GM18861 (cell line): ENCODE measurements around the gene PHF21A.

ENCODE experiments used
- ATAC-seq: cut with Tn5 transposase; IDR thresholded peaks from one replicate; pipeline ENCODE4 v1.9.1; 2021; ENCODE audit not compliant: unreplicated experiment

PHF21A gene

DNA sequence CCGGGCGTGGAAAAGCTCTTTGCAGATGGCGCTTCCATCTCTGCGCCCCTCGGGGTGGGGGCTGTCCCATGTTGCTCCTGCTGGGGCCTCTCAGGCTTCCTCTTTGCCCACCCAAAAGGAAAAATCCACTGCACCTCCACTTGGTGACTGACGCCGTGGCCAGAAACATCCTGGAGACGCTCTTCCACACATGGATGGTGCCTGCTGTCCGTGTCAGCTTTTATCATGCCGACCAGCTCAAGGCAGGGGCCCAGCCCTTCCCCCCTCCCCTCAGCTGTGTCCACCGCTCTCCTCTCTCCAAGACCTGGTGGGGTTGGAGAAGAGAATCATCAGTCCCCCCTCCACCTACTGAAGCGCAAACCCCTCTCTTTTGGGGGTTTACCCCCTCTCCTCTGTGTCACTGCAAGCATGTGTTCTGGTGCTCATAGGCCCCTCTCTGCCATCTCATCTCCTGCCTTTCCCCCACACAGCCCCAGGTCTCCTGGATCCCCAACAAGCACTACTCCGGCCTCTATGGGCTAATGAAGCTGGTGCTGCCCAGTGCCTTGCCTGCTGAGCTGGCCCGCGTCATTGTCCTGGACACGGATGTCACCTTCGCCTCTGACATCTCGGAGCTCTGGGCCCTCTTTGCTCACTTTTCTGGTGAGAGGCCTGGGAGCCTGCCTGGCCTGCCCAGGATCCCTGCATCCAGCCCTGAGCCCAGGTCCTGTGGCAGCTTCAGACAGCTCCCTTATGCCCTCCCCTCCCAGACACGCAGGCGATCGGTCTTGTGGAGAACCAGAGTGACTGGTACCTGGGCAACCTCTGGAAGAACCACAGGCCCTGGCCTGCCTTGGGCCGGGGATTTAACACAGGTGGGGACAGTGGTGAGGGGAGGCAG, 197.0 kb downstream of the PHF21A start:
- ATAC-seq: no peak

DNA sequence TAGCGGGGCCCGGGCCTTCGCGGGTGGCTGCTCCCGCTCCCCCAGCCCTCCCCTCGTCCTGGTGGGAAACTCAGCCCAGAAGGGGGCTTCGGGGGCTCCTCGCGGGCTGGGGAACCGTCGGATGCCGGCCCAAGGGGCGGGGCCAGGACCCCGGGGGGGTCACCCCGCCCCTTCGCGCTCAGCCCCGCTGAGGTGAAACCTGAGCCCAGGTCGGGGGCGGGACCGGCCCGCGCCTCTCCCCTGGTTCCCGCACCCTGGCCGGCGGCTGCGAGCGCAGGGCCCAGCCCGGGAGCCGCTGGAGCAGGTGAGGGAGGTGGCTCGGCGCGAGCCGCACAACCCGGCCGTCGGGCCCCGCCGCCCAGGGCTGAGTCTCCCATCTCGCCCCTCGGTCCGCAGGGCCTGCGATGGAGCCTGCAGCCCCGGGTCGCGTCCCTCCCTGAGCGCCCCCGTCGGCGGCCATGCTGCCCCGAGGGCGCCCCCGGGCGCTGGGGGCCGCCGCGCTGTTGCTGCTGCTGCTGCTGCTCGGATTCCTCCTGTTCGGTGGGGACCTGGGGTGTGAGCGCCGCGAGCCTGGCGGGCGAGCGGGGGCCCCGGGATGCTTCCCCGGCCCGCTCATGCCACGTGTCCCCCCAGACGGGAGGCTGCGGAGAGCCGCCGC, 198.7 kb downstream of the PHF21A start, which contains the start of gene LARGE2:
LARGE2 (plus strand) TSS at position 232 of the 658 bp plus-strand sequence; CDS start at position 459, 227 bp downstream.
- ATAC-seq: no peak

DNA sequence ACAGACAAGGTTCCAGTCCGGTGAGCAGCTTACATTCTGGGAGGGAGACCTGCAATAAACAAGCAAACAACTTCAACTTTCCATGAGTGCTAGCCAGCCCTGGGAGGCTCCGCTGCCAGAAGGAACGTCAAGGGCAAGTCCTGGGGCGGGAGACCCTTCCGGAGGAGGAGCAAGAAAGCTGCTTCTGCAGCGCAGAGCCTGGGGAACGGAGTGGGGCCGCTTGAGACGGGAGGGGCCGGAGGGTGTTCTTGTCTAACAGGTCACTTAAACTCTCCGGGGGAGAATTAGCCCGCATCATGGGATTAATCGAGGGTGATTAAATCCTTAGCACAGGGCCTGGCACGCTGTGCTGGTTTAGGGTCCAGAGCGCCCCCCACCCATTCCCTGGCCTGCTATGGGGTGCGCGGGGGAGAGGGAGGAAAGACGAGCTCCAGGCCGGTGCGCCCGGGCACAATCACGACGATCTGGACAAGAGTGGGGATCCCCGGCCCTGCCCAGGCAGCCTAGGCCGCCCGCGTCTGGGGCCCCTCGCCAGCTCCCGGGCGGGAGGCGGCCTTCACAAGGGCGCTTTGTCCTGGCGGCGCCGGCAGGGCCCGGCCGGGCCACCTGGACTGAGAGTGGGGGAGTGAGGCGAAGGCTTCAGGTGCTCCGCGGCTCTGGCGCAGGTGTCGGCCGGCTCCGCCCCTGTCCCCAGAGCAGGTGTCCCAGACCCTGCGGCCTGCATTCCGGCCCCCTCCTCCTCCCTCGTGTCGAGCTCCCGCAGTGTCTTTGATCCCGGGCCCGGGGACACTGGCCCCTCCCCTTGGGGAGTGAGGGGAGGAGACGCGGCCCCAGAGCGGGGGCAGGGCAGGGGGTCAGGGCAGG, 199.5 kb downstream of the PHF21A start:
- no peak for ATAC-seq

DNA sequence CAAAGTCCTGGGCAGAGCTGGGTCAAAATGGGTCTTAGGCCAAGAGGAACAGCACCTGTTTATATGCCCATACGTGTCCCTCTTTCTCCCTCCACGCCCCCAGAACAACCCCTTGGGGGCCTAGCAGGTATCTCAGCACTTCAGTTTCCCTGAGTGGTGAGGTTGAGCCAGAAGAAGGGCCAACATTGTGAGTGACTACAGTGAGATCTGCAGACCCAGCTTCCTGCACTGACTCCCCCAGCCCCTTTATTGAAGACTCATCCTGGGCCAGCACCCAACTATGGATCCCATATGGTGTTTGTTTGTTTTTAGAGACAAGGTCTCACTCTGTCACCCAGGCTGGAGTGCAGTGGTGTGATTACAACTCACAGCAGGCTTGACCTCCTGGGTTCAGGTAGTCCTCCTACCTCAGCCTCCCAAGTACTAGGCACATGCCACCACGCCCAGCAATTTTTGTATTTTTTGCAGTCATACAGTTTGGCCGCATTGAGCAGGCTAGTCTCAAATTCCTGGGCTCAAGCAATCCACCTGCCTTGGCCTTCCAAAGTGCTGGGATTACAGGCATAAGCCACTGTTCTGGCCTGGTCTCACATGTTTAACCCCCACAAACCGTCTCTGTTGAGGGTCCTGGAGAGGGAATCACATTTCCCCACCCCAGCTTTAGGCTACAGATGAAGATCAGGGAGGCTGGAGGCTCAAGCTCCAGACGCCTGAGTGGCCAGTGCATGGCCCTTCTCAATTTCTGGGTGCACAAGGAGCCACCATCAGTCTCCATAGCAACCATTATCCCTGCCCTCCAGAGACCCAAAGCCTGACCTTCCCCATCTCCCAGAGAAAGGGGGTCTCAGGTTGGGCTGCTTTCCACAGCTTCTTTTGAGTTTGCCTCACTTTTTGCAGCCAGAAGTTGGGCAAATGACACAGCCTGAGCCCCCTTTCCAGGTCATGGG, 200.4 kb downstream of the PHF21A start:
- no peak for ATAC-seq

DNA sequence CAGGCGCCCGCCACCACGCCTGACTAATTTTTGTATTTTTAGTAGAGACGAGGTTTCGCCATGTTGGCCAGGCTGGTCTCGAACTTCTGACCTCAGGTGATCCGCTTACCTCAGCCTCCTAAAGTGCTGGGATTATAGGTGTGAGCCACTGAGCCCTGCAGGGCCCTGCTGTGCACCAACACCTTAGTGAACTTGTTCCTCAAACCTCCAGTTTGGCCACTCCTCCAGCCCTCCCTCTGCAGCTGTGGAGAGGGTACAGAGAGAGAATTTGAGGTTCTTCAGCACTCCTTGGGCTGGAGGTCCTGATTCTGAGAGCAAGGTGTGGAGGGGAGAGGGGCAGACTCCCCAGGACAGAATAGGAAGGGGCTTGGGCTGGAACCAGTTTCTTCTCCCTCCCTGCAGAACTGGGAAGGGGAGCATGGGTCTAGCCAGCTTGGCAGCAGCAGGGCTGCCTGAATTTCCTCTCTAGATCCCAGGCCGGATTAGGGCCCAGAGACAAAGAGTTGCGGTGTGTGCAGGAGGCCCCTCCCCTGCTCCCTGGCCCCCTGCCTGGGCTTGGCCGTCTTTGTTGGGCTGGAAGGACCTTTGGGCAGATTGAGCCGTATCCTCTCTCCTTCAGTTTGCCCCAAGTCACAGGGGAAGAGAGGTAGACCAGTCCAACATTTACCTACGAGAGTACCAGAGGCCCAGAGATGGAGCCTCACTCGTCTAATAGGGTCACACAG, 201.3 kb downstream of the PHF21A start:
- no peak for ATAC-seq

DNA sequence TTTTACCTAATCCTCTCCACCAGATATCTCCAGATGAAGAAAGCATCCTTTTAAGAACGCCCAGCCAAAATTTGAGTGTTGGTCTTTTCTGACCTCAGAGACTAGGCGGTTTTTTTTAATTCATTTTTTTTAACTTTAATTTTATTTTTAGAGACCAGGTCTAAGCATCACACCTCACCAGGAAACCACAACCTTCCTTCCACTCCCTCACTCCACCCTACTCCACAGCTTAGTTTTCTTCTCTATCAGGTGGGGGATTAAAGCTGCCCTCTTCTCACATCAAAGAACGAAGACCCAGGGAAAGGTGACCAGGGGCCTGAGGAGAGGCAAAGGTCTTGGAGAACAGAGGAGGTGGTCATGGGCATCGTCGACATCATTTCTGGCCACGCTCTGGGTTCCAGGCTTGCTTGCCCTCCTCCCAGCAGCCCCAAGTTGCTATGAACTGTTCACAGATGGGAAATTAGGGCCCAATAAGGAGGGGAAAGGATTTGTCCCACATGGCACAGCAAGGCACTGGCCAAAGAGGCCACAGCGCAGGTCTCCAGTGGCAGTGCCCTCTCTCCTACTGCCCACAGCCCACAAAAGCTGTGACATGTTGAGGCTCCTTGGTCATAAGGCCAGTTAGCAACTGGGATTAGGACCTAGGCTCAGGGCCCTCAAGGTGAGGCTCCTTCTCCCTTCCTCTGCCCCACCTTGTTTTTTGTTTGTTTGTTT, 202.1 kb downstream of the PHF21A start:
- no peak for ATAC-seq

DNA sequence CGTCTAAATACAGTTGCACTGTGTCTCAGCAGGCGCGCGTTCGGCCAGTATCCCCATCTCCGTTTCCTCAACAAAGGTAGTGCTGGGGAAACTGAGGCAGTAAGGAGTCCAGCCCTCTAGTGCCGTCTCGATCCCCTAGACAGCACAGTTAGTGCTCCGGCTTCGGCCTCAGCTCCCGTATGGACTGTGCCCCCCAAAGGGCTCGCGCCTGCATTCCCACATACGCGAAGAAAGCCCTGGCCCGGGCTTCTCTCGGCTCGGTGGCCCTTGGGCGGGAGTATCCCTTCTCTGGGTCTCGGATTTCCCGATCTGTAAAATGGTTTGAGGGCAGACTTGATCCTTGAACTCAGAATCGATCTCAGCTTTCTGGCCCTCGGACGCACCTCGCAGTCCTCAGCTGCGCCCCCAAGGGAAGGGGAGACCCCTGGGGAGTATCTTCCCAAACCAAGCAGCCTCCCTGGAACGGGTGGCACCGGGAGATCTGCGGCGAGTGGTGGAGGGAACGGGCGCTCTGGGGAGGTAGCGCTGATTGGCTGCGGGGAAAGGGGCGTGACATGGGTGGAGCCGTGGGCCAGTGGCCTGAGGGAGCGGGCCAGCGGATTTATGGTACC, 202.8 kb downstream of the PHF21A start:
- no peak for ATAC-seq

DNA sequence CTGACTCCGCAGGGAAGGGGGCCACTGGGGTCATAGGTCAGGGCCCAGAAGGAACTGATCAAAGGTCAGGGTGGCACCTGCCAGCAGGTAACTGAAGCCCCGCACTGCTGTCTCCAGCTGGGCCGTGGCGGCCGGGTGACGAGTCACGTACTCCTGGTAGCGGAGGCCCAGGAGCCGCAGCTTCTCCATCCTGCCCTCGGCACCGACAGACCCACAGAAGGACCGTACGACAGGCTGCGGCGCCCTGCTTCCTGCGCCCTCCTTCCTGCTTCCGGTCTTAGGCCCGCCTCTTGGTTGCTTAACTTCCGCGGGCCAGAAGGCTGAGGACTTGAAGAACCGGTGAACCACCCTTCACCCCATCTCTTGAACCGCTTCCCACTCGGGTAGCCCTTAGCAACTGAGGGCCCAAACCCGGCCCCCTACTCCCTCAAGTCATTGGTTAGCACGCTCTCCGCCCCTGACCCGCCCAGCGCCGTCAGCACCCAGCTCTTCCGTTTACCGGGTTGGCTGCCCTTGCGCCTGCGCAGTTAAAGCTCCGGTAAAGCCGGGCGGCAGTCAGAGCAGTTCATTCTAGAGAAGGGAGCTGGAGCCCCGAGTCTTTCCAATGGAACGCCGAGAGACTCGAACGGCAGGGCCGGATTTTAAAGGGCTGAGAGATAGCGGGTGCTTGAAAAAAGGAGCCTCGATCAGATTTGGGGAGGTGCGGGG, 203.5 kb downstream of the PHF21A start, which contains the start of gene PEX16:
PEX16 (minus strand) TSS at position 255 of the 708 bp plus-strand sequence; CDS start at position 189, 66 bp downstream.
- peak; percentile 84 for ATAC-seq

DNA sequence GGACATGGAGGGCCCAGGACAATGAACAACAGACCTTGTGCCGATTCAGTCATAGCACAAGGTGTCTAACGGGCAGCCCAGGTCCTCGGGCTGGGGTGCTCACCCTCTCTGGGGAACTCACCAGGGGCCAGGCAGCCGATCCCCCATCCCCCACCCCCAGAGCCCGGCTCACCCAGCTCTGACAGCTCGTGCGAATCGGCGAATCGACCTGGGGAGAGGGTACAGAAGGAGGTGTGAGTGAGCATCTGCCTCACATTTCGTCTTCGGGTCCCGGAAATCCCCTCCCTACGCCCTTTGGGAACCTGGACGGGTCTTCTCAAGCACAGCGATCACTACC, 204.0 kb downstream of the PHF21A start:
- no peak for ATAC-seq

DNA sequence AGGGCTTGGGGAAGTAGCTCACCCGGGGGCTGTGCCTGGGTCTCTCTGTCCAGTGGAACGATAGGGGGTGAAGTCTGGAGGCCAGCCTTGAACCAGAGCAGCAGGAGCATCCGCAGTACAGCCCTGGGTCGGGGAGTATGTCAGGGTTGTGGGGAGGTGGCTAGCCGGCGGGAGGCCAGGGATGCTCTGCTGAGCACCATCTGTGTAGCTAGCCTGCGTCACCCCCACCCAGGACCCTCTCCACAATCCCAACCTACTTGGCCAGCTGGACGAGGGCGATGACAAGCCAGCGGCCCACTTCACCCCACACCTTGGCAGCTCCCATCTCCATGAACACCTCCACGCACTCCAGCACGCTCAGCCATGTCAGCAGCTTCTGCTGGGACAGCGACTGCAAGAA, 205.8 kb downstream of the PHF21A start:
- ATAC-seq: no peak

DNA sequence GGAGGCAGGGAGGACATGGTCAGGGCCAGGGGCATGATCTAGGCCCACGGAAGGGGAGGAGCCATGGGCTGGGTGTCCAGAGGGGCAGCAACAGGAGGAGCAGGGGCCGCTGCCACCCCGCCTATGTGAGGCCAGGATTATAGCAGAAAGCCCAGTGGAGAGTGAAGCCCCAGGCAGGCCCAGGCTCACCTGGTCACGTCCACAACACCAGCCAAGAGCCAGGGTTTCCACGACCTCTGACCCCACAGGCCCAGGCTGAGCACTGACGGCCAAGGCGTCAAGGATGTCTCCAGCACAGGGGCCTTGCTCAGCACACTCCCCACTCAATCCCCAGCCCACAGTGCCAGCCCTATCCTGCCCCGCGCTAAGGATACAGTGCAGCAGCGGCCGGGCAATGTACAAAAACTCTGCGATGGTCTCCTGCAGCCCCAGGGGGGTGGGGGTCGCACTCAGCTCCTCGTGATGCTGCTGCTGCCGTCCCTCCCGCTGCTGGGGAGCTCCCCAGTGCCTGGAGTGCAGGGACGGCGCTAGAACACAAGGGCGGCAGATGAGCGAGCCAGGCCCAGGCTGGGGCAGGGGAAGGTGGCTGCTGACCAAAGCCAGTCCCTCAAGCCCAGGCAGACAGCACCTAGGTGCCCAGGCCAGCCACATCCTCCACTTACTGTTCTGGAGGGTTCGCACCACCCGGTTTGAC, 207.2 kb downstream of the PHF21A start:
- no peak for ATAC-seq

DNA sequence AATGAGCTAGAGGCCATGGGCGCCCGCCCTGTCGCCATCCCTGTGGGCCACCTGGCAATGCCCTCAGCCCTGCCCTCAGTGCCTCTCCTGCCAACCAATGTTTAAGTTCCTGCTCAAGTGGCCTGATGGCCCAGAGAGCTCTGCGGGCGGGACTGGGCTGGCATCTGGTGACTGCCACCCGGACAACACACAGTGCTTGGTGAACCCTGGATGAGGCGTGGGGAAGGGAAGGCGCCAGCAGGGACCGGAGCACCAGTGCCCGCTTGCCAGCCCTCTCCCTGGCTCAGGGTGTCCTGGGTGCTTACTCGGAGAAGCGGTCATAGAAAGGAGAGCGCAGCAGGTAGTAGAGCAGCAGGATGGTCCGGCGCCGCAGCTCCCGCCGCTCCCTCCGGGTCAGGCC, 207.7 kb downstream of the PHF21A start:
- no peak for ATAC-seq

DNA sequence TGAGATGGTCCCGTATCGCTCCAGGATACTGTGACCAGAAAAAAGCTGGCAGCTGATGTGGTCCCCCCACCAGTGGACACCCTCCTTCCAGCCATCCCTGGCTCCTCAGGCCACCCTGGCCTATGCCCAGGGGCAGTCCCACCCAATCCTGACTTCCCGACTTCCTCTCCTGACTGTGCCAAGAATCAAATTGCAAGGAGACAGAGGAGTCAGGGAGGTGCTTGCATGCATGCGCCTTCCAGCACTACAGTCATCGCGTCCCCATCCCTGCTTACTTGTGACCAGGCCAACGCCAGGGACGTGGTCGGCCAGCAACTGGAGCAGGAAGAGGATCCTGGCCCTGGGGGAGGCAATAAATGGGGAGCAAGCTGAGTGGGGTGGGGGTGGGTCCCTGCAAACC, 210.6 kb downstream of the PHF21A start:
- ATAC-seq: no peak

DNA sequence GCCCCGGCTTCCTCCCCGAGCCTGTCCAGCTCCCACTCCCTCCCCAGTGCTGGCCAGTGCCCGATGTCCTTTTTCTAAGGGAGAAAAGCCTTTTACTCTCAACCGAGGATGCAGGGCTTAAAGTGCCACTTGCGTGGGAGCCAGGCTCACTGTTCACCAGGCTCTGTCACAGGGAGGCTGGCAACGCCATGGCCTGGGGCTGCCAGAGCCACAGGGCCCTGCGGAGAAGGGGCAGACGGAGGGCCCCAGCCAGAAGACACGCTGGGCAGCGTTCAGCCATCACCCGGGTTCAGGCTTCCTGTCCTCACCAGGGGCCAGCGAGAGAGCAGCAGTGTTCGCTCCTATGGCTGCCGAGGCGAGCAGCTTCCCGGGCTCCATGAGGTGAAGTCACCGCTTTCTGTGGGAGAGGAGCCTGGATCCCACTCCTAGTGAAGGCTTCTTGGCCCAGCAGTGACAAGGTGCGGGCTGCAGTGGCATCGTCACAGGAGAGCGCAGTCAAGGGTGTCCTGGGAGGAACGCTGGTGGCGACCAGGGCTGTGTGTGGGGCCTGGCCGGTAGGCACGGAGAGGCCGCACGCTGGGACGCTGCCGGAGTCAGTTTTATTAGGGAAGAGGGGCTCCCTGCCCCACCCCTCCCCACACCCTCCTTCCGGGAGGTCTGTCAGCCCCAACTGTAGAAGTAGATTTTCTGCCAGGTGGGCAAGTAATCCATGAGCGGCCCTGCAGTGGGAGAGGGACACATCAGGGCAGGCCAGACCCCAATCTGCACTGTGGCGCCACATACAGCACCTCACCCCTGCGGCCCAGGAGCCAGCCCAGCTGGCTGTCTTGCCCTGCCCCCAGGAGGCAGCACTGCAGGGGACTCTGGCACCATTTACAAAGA, 211.4 kb downstream of the PHF21A start:
- no peak for ATAC-seq

DNA sequence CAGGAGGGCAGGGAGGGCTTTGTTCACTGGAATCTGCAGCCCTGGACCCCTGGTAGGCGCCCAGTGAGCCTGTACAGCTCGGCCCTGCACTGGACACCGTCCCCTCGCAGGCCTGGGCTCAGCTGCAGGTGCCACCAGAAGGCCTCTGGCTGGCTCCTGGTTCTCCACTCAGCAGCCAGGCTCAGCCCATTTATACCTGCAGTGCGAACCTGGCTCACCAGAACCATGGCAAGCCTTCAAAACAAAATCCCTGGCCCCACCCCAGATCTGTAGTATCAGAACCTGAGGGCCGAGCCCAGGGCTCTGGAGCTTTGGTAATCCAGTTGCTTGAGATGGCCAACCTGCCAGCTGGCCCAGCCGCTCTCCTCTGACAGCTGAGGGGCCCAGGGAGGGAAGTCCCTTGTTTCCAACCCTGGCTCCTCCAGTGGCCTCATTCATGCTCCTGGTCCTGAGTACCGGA, 213.3 kb downstream of the PHF21A start:
- no peak for ATAC-seq

DNA sequence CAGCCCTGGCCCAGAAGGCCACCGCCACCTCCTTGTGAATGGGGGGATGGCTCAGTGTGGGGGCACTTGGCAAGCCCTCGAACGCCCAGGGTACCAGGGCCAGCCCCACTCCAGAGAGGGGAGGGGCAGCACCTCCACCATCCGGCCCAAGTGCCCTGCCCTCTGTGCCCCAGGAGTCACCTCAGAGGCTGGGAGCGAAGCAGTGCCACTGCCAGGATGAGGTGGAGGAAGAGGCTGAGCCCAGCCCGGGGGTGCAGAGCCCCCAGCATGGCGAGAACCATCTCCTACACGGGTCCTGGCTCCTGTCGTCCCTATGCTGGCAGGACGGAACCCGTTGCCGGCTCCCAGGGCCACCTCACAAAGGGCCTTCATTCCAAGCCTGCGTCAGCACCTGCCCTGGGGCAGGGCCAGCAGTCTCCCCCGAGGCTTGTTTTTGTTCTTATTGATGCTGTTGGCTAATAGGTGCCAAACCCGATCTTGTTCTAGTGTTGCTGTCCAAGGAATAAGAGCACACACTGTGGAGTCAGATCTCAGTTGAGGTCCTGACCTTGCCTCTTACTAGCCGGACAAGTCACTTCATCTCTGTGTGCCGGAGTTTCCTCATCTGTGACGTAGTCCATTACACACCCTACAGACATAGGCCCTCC, 214.2 kb downstream of the PHF21A start, which contains the start of gene FREY1:
FREY1 (minus strand) TSS at position 307 of the 647 bp plus-strand sequence; CDS start at position 281, 26 bp downstream.
- no peak for ATAC-seq
